ENCODE data around the gene SERP1. TPM values are rescaled to one million over a fixed set of nuclear protein-coding genes. Genes with fewer than 3 reads are reported as not detected.

SERP1 gene
- total RNA-seq = 190 and 211 TPM in 2 replicates

GRCh38 chr3:150546226-150547044 is at the start of gene SERP1, which contains the start of gene EIF2A:
Gene SERP1 (minus strand): TSS chr3:150546496. CDS start chr3:150546135, 361 bp downstream.
Gene EIF2A (plus strand): TSS chr3:150546787. CDS start chr3:150546803, 16 bp downstream.

Other genes starting within 250 kb of the SERP1 start
- gene TSC22D2, start 138.2 kb downstream of the SERP1 start, total RNA-seq = 2.5 and 8.6 TPM in 2 replicates
- gene EIF2A, start 291 bp upstream of the SERP1 start, total RNA-seq = 113 and 147 TPM in 2 replicates
- gene SELENOT, start 56.8 kb upstream of the SERP1 start, total RNA-seq = 120 and 156 TPM in 2 replicates
- 0.32 TPM in 1 of 2 replicates, not detected in the other for gene ERICH6, start 157.4 kb upstream of the SERP1 start, total RNA-seq
- 29.0 and 34.3 TPM in 2 replicates for gene SIAH2, start 216.7 kb upstream of the SERP1 start, total RNA-seq